Liver (tissue), 3 donors: ENCODE results near the gene CES4A.

Source experiments
- GABPA ChIP-seq, 2 donors: IDR thresholded peaks in 1 of 2; conservative IDR thresholded peaks in 1 of 2; 2 replicates each; pipeline ENCODE4 v1.6.1; 2016; ENCODE audit warnings: antibody characterized with exemption in 2 of 2, mild to moderate bottlenecking in 1 of 2, moderate library complexity in 1 of 2
- HNF4A ChIP-seq, 2 donors: conservative IDR thresholded peaks; 2 replicates each; pipeline ENCODE4 v1.6.1; 2016; ENCODE audit warnings: antibody characterized with exemption in 2 of 2, mild to moderate bottlenecking in 2 of 2
- JUND ChIP-seq, 2 donors: IDR thresholded peaks; 2 replicates each; pipeline ENCODE4 v1.6.1; 2016; ENCODE audit warnings: antibody characterized with exemption in 2 of 2
- RAD21 ChIP-seq, 2 donors: IDR thresholded peaks; 2 replicates each; pipeline ENCODE4 v1.6.1; 2016; ENCODE audit warnings: antibody characterized with exemption in 2 of 2, mild to moderate bottlenecking in 2 of 2
- TAF1 ChIP-seq: conservative IDR thresholded peaks from 2 replicates; pipeline ENCODE4 v1.6.1; 2016; ENCODE audit warnings: antibody characterized with exemption, mild to moderate bottlenecking
- TF ChIP-seq, protein P1 (sequence below): fragments of 150-350 bp; IDR thresholded peaks from 2 replicates; pipeline ENCODE4 v1.5.1; 2017; ENCODE audit warnings: improper control_type of control experiment, low read depth, low read length; ENCODE audit not compliant: missing input control
- TF ChIP-seq, protein P2 (sequence below): IDR thresholded peaks from 2 replicates; pipeline ENCODE4 v1.6.1; 2016; ENCODE audit warnings: antibody characterized with exemption
- TF ChIP-seq, protein P3 (sequence below): IDR thresholded peaks from 2 replicates; pipeline ENCODE4 v1.6.1; 2016; ENCODE audit warnings: antibody characterized with exemption
- donor health status: healthy.
- donor health status: healthy.

DNA sequence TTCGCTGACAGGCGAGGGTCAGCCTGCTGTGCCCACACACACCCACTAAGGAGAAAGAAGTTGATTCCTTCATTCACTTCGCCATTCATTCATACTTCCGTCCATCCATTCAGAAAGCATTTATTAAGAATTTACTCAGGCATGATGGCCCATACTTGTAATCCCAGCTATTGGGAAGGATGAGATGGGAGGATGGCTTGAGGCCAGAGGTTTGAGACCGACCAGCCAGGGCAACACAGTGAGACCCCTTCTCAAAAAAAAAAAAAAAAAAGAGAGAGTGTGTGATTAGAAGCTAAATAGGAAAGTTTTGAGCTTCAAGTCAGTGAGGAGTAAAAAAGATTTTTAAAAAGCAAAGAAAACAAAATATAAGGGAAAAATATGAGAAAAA is 44.3 kb upstream of the CES4A start:
- TF ChIP-seq, protein P1, sequence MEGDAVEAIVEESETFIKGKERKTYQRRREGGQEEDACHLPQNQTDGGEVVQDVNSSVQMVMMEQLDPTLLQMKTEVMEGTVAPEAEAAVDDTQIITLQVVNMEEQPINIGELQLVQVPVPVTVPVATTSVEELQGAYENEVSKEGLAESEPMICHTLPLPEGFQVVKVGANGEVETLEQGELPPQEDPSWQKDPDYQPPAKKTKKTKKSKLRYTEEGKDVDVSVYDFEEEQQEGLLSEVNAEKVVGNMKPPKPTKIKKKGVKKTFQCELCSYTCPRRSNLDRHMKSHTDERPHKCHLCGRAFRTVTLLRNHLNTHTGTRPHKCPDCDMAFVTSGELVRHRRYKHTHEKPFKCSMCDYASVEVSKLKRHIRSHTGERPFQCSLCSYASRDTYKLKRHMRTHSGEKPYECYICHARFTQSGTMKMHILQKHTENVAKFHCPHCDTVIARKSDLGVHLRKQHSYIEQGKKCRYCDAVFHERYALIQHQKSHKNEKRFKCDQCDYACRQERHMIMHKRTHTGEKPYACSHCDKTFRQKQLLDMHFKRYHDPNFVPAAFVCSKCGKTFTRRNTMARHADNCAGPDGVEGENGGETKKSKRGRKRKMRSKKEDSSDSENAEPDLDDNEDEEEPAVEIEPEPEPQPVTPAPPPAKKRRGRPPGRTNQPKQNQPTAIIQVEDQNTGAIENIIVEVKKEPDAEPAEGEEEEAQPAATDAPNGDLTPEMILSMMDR: no peak
- TF ChIP-seq RAD21 (IDR thresholded peaks at IDR 0.05) (no peak), GABPA (IDR thresholded peaks at IDR 0.05 in 1 of 2, conservative IDR thresholded peaks at IDR 0.05 in 1 of 2) (no peak), JUND (IDR thresholded peaks at IDR 0.05) (no peak), TAF1 (no peak), HNF4A (conservative IDR thresholded peaks at IDR 0.05) (no peak)
- TF ChIP-seq, protein P2, sequence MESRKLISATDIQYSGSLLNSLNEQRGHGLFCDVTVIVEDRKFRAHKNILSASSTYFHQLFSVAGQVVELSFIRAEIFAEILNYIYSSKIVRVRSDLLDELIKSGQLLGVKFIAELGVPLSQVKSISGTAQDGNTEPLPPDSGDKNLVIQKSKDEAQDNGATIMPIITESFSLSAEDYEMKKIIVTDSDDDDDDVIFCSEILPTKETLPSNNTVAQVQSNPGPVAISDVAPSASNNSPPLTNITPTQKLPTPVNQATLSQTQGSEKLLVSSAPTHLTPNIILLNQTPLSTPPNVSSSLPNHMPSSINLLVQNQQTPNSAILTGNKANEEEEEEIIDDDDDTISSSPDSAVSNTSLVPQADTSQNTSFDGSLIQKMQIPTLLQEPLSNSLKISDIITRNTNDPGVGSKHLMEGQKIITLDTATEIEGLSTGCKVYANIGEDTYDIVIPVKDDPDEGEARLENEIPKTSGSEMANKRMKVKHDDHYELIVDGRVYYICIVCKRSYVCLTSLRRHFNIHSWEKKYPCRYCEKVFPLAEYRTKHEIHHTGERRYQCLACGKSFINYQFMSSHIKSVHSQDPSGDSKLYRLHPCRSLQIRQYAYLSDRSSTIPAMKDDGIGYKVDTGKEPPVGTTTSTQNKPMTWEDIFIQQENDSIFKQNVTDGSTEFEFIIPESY: no peak
- TF ChIP-seq, protein P3, sequence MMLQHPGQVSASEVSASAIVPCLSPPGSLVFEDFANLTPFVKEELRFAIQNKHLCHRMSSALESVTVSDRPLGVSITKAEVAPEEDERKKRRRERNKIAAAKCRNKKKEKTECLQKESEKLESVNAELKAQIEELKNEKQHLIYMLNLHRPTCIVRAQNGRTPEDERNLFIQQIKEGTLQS: no peak
